Endodermal cell (in vitro differentiated cells): ENCODE results near the gene RASGRF1. TPM values are rescaled to one million over a fixed set of nuclear protein-coding genes. Genes with fewer than 3 reads are reported as not detected.

Source experiments
- DNase-seq: peaks from one replicate; pipeline ENCODE4 v3.0.0-alpha.2; 2017
- H3K27ac ChIP-seq: 2 replicates; pipeline ENCODE4 v1.5.1; 2013; ENCODE audit warnings: mild to moderate bottlenecking, low read depth, low read length, moderate library complexity
- H3K27me3 ChIP-seq: 2 replicates; pipeline ENCODE4 v1.6.1; 2013; ENCODE audit warnings: mild to moderate bottlenecking, low read length, moderate library complexity; ENCODE audit not compliant: insufficient read depth, control insufficient read depth, poor library complexity, severe bottlenecking
- H3K36me3 ChIP-seq: 2 replicates; pipeline ENCODE4 v1.7.0; 2013; ENCODE audit warnings: mild to moderate bottlenecking, low read length, moderate library complexity; ENCODE audit not compliant: control insufficient read depth, insufficient read depth
- H3K4me1 ChIP-seq: one replicate; pipeline ENCODE4 v1.7.0; 2013; ENCODE audit warnings: low read length; ENCODE audit not compliant: control insufficient read depth, insufficient read depth
- H3K4me3 ChIP-seq: 2 replicates; pipeline ENCODE4 v1.5.1; 2013; ENCODE audit warnings: mild to moderate bottlenecking, low read length, moderate library complexity
- H3K9ac ChIP-seq: 2 replicates; pipeline ENCODE4 v1.6.1; 2013; ENCODE audit warnings: mild to moderate bottlenecking, low read length, moderate library complexity; ENCODE audit not compliant: poor library complexity, severe bottlenecking; ENCODE audit errors: extremely low read depth
- H3K9me3 ChIP-seq: 2 replicates; pipeline ENCODE4 v1.6.1; 2013; ENCODE audit warnings: mild to moderate bottlenecking, low read length, moderate library complexity; ENCODE audit not compliant: control insufficient read depth
- H3K27ac Mint-ChIP-seq: 2 replicates; pipeline ENCODE4 v1.8.0; 2020; ENCODE audit warnings: mixed read lengths
- H3K27me3 Mint-ChIP-seq: 2 replicates; pipeline ENCODE4 v1.8.0; 2021; ENCODE audit warnings: mild to moderate bottlenecking, mixed read lengths; ENCODE audit not compliant: insufficient read depth
- H3K36me3 Mint-ChIP-seq: 2 replicates; pipeline ENCODE4 v1.8.0; 2020; ENCODE audit warnings: low read depth, mixed read lengths
- H3K4me1 Mint-ChIP-seq: 2 replicates; pipeline ENCODE4 v1.8.0; 2020; ENCODE audit warnings: mixed read lengths
- H3K4me3 Mint-ChIP-seq: 2 replicates; pipeline ENCODE4 v1.8.0; 2020; ENCODE audit warnings: mild to moderate bottlenecking, moderate library complexity, mixed read lengths
- H3K9me3 Mint-ChIP-seq: 2 replicates; pipeline ENCODE4 v1.8.0; 2020; ENCODE audit warnings: mild to moderate bottlenecking, mixed read lengths
- WGBS, 2 experiments: methylation state at CpG; one replicate each; pipeline versions ENCODE4 v1.1.5 to v1.1.7; 2013; ENCODE audit warnings: missing lambda C conversion rate in 2 of 2, mixed read lengths in 1 of 2; ENCODE audit not compliant: insufficient coverage in 1 of 2, insufficient read length in 1 of 2; 5-methylcytosine and 5-hydroxymethylcytosine counted together
- total RNA-seq, 2 donors: library from RNA; stranded (reverse); fragmentation: NEBNext Ultra II Directional in 1 of 2; extraction: Animal tissue kit (Norgen Biotek cat#: 25700) in 1 of 2; gene quantifications; 2 replicates in 1 of 2; 3 replicates in 1 of 2; pipeline ENCODE4 v1.2.1, GENCODE V29; 2021
- TF ChIP-seq, protein P1 (sequence below): fragments of 200-600 bp; sonication (generic); conservative IDR thresholded peaks from 2 replicates; pipeline ENCODE4 v1.5.0; 2021; ENCODE audit warnings: antibody characterized with exemption, mild to moderate bottlenecking

The RASGRF1 gene
- total RNA-seq, 2 donors from 2014 or later = 0.20 TPM; not detected in 1

DNA sequence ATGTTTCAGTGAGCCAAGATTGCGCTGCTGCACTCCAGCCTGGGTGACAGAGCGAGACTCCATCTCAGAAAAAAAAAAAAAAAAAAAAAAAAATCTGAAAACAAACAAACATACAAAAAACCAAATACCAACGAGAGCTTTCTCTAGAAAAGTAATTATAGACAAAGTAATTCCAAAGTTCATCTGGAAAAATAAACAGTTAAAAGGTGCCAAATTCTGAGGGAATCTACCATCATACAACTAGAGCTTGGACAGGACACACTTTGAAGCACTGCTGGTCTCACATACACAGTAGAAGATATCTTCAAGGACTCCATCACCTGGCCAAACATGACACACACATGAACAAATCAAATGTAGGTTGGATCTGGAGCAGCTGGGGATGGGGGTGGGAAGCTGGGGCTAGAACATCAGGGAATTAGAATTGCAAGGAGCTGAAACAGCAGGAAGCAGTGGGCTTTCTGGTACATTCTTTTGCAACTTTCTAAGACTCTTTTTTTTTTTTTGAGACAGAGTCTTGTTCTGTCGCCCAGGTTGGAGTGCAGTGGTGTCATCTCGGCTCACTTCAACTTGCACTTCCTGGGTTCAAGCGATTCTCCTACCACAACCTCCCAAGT is 104.6 kb downstream of the RASGRF1 start:
- Histone ChIP-seq H3K27me3 (no peaks in the 10 kb centered on the region), H3K36me3 (no peaks in the 10 kb centered on the region), H3K4me1 (no peaks in the 10 kb centered on the region), H3K9me3 (no peaks in the 10 kb centered on the region), H3K27ac (no peak overlapping the region), H3K9ac (no peak overlapping the region), H3K4me3 (no peak overlapping the region)
- TF ChIP-seq, protein P1, sequence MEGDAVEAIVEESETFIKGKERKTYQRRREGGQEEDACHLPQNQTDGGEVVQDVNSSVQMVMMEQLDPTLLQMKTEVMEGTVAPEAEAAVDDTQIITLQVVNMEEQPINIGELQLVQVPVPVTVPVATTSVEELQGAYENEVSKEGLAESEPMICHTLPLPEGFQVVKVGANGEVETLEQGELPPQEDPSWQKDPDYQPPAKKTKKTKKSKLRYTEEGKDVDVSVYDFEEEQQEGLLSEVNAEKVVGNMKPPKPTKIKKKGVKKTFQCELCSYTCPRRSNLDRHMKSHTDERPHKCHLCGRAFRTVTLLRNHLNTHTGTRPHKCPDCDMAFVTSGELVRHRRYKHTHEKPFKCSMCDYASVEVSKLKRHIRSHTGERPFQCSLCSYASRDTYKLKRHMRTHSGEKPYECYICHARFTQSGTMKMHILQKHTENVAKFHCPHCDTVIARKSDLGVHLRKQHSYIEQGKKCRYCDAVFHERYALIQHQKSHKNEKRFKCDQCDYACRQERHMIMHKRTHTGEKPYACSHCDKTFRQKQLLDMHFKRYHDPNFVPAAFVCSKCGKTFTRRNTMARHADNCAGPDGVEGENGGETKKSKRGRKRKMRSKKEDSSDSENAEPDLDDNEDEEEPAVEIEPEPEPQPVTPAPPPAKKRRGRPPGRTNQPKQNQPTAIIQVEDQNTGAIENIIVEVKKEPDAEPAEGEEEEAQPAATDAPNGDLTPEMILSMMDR = no peak
- no peak overlapping the region for H3K27ac Mint-ChIP-seq
- DNase-seq = no peak
- no peaks in the 10 kb centered on the region for H3K4me1 Mint-ChIP-seq
- no peaks in the 10 kb centered on the region for H3K36me3 Mint-ChIP-seq
- WGBS, 2 experiments = 80 to 94% methylated on average over 2 to 6 of the region's 6 CpGs
- H3K27me3 Mint-ChIP-seq = peaks cover 4% of the 10 kb centered on the region
- no peak overlapping the region for H3K4me3 Mint-ChIP-seq
- H3K9me3 Mint-ChIP-seq = no peaks in the 10 kb centered on the region

DNA sequence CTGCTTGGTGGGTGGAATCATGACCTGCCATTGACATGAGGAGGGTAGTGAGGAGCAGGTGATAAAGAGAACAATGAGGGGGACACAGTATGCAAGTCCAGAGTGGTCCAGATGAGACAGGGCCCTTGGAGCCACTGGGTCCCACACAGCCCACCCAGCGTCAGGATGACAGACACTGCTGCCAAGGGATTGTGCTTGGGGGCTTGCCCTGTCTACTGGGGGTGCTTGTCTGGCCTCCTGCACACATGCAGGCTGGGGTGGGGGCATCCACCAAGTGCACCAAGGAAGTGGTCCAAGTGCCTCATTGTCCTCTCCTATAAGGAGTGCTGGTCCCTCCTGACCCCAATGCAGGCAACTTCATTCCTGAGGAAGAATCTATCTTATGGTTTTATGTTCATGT is 106.5 kb downstream of the RASGRF1 start:
- 93% methylated on average over 1 of the region's 1 CpG; no CpG with 5 or more reads in 1 of the 2 experiments for WGBS, 2 experiments
- Histone ChIP-seq H3K27me3 (no peaks in the 10 kb centered on the region), H3K36me3 (no peaks in the 10 kb centered on the region), H3K4me3 (no peak overlapping the region), H3K9me3 (no peaks in the 10 kb centered on the region), H3K4me1 (no peaks in the 10 kb centered on the region), H3K27ac (no peak overlapping the region), H3K9ac (no peak overlapping the region)
- H3K36me3 Mint-ChIP-seq = no peaks in the 10 kb centered on the region
- H3K27ac Mint-ChIP-seq = no peak overlapping the region
- H3K4me3 Mint-ChIP-seq = no peak overlapping the region
- DNase-seq = no peak
- H3K9me3 Mint-ChIP-seq = no peaks in the 10 kb centered on the region
- H3K27me3 Mint-ChIP-seq = peaks cover 2% of the 10 kb centered on the region
- TF ChIP-seq, protein P1 = no peak
- H3K4me1 Mint-ChIP-seq = no peaks in the 10 kb centered on the region

DNA sequence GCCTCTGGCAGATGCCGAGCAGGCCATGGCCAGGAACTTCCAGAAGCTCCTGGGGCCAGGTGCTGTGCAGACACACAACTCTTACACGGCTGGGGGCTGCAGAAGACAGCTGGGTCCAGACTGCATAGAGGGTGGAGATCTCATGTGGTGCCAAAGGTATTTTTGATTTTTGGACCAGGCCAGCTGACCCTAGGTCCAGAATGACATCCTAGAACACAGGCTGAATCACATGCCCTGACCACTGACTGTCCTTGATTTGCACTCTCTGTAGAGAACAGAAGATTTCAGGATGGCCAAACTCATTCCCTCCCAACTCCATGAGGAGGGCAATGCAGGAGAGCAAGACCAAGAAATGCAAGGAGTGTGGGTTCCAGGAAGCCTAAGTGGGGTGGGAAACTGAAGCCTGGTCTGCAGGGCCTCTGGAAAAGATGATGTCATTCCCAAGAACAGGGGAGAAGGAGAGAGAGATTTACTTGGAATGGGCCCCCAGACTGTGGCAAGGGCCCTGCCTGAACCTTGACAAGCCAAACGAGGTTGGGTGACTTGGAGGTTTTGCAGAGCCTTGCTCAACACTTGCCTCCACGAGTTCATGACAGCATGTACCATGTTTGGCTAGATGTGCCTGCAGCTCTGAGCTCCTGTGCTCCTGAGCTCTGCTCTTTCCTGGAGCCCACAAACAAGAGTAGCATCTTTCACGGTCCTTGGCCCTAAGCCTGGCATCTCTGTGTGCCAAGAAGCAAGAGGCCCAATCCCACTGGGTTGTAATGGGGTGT is 107.2 kb downstream of the RASGRF1 start:
- Histone ChIP-seq H3K9me3 (no peaks in the 10 kb centered on the region), H3K36me3 (no peaks in the 10 kb centered on the region), H3K9ac (no peak overlapping the region), H3K27ac (no peak overlapping the region), H3K4me3 (no peak overlapping the region), H3K4me1 (no peaks in the 10 kb centered on the region), H3K27me3 (no peaks in the 10 kb centered on the region)
- Mint-ChIP-seq H3K4me1 (no peaks in the 10 kb centered on the region), H3K4me3 (no peak overlapping the region), H3K27me3 (peaks cover 7% of the 10 kb centered on the region), H3K27ac (no peak overlapping the region), H3K9me3 (no peaks in the 10 kb centered on the region), H3K36me3 (no peaks in the 10 kb centered on the region)
- TF ChIP-seq, protein P1 = no peak
- DNase-seq = no peak
- 83 to 87% methylated on average over 3 to 5 of the region's 5 CpGs for WGBS, 2 experiments
